Ovary (tissue), 3 donors: ENCODE data around the gene LRMDA.

ENCODE experiments used
- CTCF ChIP-seq, 3 donors: fragments of 450-650 bp in 2 of 3; fragments of 200-600 bp in 1 of 3; IDR thresholded peaks; one replicate each; pipeline versions ENCODE4 v1.5.1 to v1.8.0; 2016 to 2022; ENCODE audit warnings: antibody characterized with exemption in 3 of 3, mild to moderate bottlenecking in 1 of 3
- EP300 ChIP-seq: sonication (generic); formaldehyde crosslinking; IDR thresholded peaks from one replicate; pipeline ENCODE4 v1.6.1; 2017; ENCODE audit warnings: antibody characterized with exemption
- donor health status: DM: no; HTN: no; CAD: no.

GRCh38 chr10:75649466-75649865, 218.0 kb downstream of the LRMDA start:
- TF ChIP-seq CTCF (IDR thresholded peaks at IDR 0.05) (no peak), EP300 (no peak)
